RCC 7860 (cell line): ENCODE results near the gene NPAS1.
A peak's percentile ranks its signal among the peaks of the same experiment; 100 is the strongest.
"Not testable (repeated sequence)": the region's sequence is repeated elsewhere in the genome, so short reads cannot be mapped to it uniquely, and the experiment has no call there.

Experiments
- DNase-seq: peaks from one replicate; pipeline ENCODE4 v3.0.0-alpha.2; 2015; ENCODE audit warnings: low spot score
- FAIRE-seq: peaks from 2 replicates; lab custom pipeline; 2012; peaks lifted over from hg19 to GRCh38; lab: Jason Lieb, UNC

NPAS1 gene

GRCh38 chr19:47044946-47045866 is 25.6 kb downstream of the NPAS1 start:
- no peak for FAIRE-seq
- DNase-seq, result no peak

GRCh38 chr19:47045867-47046470 is 26.3 kb downstream of the NPAS1 start:
- FAIRE-seq (no peak), DNase-seq (no peak)

- DNase-seq, result no peak
- FAIRE-seq, result no peak
Measured at GRCh38 chr19:47047272-47047762, 27.7 kb downstream of the NPAS1 start.

- FAIRE-seq (no peak), DNase-seq (peak; percentile 53)
Measured at GRCh38 chr19:47047763-47048405, 28.2 kb downstream of the NPAS1 start.

GRCh38 chr19:47049307-47049700 is 29.7 kb downstream of the NPAS1 start:
- FAIRE-seq (no peak), DNase-seq (peak; percentile 3)

- not testable (repeated sequence) for FAIRE-seq
Measured at GRCh38 chr19:47050562-47050961, 30.9 kb downstream of the NPAS1 start.

GRCh38 chr19:47056411-47056810 is 36.8 kb downstream of the NPAS1 start:
- FAIRE-seq (no peak), DNase-seq (no peak)

More at GRCh38 chr19:47050562-47050961, 30.9 kb downstream of the NPAS1 start:
- not testable (repeated sequence) for DNase-seq

- FAIRE-seq, result no peak
- DNase-seq, result no peak
Measured at GRCh38 chr19:47057328-47057727, 37.7 kb downstream of the NPAS1 start.

GRCh38 chr19:47058621-47059022 is 39.0 kb downstream of the NPAS1 start:
- DNase-seq, result no peak
- no peak for FAIRE-seq

GRCh38 chr19:47063874-47064273 is 44.2 kb downstream of the NPAS1 start:
- DNase-seq, result no peak
- FAIRE-seq, result no peak

- DNase-seq (no peak), FAIRE-seq (no peak)
Measured at GRCh38 chr19:47065242-47065641, 45.6 kb downstream of the NPAS1 start.

GRCh38 chr19:47066376-47067214 is 47.0 kb downstream of the NPAS1 start:
- no peak for FAIRE-seq
- DNase-seq, result no peak

- no peak for FAIRE-seq
- DNase-seq, result no peak
Measured at GRCh38 chr19:47067215-47067847, 47.7 kb downstream of the NPAS1 start.

- no peak for DNase-seq
- no peak for FAIRE-seq
Measured at GRCh38 chr19:47068246-47068645, 48.6 kb downstream of the NPAS1 start.

GRCh38 chr19:47068876-47069406 is 49.3 kb downstream of the NPAS1 start:
- FAIRE-seq (no peak), DNase-seq (no peak)

GRCh38 chr19:47069795-47070194 is 50.2 kb downstream of the NPAS1 start:
- FAIRE-seq, result no peak
- no peak for DNase-seq

- no peak for FAIRE-seq
Measured at GRCh38 chr19:47070756-47071155, 51.1 kb downstream of the NPAS1 start.

GRCh38 chr19:47071731-47072130 is 52.1 kb downstream of the NPAS1 start:
- no peak for FAIRE-seq
- DNase-seq, result no peak

More at GRCh38 chr19:47070756-47071155, 51.1 kb downstream of the NPAS1 start:
- no peak for DNase-seq

GRCh38 chr19:47072323-47072722 is 52.7 kb downstream of the NPAS1 start:
- no peak for FAIRE-seq
- no peak for DNase-seq

GRCh38 chr19:47073574-47073973 is 53.9 kb downstream of the NPAS1 start:
- DNase-seq, result no peak
- FAIRE-seq, result no peak
